Measurements from ENCODE around the gene SFXN5.

Gene SFXN5

GRCh38 chr2:73112913-73113854, 41.7 kb upstream of the SFXN5 start, which contains the start of gene RAB11FIP5 (continued):
- TF ChIP-seq ZFP69B (tag by site-specific recombination; IDR thresholded peaks at IDR 0.05) (0 out of 2 replicates have a peak, but pooled peaks have one; percentile 20), ZNF324 (tag by site-specific recombination; IDR thresholded peaks at IDR 0.05) (0 out of 2 replicates have a peak, but pooled peaks have one; percentile 41), KLF10 (tag by site-specific recombination; IDR thresholded peaks at IDR 0.05) (no peak), ZNF292 (tag by site-specific recombination; IDR thresholded peaks at IDR 0.05; ENCODE audit: borderline replicate concordance, low read depth) (no peak), ZXDB (tag by site-specific recombination; IDR thresholded peaks at IDR 0.05) (peak; percentile 85), ZNF660 (tag by site-specific recombination; IDR thresholded peaks at IDR 0.05) (no peak), SP3 (tag by site-specific recombination; IDR thresholded peaks at IDR 0.05) (peak; percentile 71), KLF8 (tag by site-specific recombination; IDR thresholded peaks at IDR 0.05) (peak; percentile 22; the same call in 1 of the 2 replicates), ZNF555 (tag by site-specific recombination; conservative IDR thresholded peaks at IDR 0.05) (no peak), ZNF837 (tag by site-specific recombination; IDR thresholded peaks at IDR 0.05) (no peak), ZNF792 (tag by site-specific recombination; IDR thresholded peaks at IDR 0.05) (peak; percentile 66; the same call in 1 of the 2 replicates), ZNF548 (tag by site-specific recombination; IDR thresholded peaks at IDR 0.05) (no peak), PRDM10 (tag by site-specific recombination; IDR thresholded peaks at IDR 0.05) (peak; percentile 80), ZBTB10 (tag by site-specific recombination; IDR thresholded peaks at IDR 0.05) (peak; percentile 97), ZEB2 (tag by site-specific recombination; IDR thresholded peaks at IDR 0.05) (peak; percentile 81), ZNF174 (tag by site-specific recombination; IDR thresholded peaks at IDR 0.05) (no peak), ZIC2 (tag by site-specific recombination; IDR thresholded peaks at IDR 0.05) (peak; percentile 45), ZNF391 (tag by site-specific recombination; IDR thresholded peaks at IDR 0.05; ENCODE audit: borderline replicate concordance, low read depth) (no peak; the same call in 1 of the 2 replicates), ZNF140 (tag by site-specific recombination; IDR thresholded peaks at IDR 0.05) (no peak), ZNF266 (tag by site-specific recombination; IDR thresholded peaks at IDR 0.05; ENCODE audit: low read depth) (no peak), PRDM2 (tag by site-specific recombination; IDR thresholded peaks at IDR 0.05; ENCODE audit: borderline replicate concordance) (no peak), SCRT1 (tag by site-specific recombination; IDR thresholded peaks at IDR 0.05; ENCODE audit: borderline replicate concordance) (no peak), EGR2 (tag by site-specific recombination; IDR thresholded peaks at IDR 0.05; ENCODE audit: low read depth) (peak; percentile 45; the same call in 1 of the 2 replicates), ZBTB17 (tag by site-specific recombination; IDR thresholded peaks at IDR 0.05) (peak; percentile 97), ZNF654 (tag by site-specific recombination; IDR thresholded peaks at IDR 0.05; ENCODE audit: low read depth) (no peak), YY2 (tag by site-specific recombination; IDR thresholded peaks at IDR 0.05) (0 out of 2 replicates have a peak, but pooled peaks have one; percentile 19), GLIS1 (tag by site-specific recombination; IDR thresholded peaks at IDR 0.05) (peak; percentile 93), ZNF302 (tag by site-specific recombination; IDR thresholded peaks at IDR 0.05; ENCODE audit: low read depth) (no peak)

All from HEK293 (cell line).